GM21825 (cell line): Measurements from ENCODE around the gene ING2.
"Not testable (repeated sequence)": the region's sequence is repeated elsewhere in the genome, so short reads cannot be mapped to it uniquely, and the experiment has no call there.

Source experiments
- ATAC-seq: cut with Tn5 transposase; IDR thresholded peaks from one replicate; pipeline ENCODE4 v1.9.1; 2021; ENCODE audit warnings: mild to moderate bottlenecking, moderate library complexity; ENCODE audit not compliant: unreplicated experiment

The ING2 gene

DNA sequence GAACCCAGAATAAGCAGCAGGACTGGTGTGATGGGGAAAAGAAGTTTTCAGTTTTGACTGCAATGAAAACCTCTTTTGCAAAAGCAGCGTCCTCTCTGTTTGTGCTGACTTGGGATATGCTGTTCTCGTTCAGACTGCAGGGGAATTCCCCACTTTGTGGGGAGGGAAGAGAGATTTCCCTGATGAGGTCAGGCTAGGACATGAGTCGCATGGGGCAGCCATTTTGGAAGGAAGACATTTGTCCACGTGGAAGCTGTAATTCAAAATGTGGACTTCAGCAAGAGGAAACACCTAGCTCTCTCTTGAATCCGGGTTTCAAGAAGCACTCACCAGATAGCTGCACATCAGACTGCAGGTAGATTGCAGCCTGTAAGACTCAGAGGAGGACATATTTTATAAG lies 39.3 kb downstream of the ING2 start:
- ATAC-seq: no peak

- no peak for ATAC-seq
Measured at GRCh38 chr4:183546376-183546775, 41.5 kb downstream of the ING2 start.

DNA sequence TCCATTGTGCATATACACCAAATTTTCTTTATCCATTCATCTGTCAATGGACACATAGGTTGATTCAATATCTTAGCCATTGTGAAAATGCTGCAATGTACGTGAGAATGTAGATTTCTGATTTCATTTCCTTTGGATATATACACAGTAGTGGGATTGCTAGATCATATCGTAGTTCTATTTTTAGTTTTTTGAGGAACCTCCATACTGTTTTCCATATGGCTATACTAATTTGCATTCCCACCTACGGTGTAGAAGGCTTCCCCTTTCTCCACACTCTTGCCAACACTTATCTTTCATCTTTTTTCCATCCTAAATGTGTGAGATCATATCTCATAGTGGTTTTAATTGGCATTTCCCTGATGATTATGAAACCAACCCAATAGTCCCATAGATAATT lies 43.4 kb downstream of the ING2 start:
- no peak for ATAC-seq

DNA sequence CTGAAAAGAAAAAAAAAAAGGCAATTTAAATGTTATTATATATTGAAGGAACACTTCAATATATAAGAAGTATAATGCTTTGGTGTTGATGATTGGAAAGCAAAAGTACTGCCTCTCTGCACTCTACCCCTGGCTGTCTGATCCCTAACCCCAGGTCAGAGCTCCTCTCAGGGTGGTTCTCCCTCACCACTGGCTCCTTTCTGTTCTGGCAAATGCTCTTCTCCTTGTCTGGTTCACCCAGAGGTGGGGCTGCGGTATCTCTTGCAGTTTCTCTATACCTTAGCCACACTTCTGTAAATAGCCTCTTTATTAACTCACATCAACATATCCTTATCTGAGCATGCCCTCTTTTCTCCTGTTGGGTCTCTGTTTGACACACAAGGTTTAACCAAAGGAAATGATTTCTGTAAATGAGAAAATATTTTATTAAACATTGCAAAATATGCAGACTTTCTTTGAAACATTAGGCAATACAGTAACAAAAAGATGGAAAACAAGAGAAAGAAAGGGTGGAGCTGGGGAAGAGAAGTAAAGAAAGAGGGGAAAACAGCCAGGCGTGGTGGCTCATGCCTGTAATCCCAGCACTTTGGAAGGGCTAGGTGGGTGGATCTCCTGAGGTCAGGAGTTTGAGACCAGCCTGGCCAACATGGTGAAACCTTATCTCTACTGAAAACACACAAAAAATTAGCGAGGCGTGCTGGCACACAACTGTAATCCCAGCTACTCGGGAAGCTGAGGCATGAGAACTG lies 45.7 kb downstream of the ING2 start:
- ATAC-seq: no peak

GRCh38 chr4:183552274-183553146 lies 47.7 kb downstream of the ING2 start:
- no peak for ATAC-seq

- not testable (repeated sequence) for ATAC-seq
Measured at GRCh38 chr4:183553147-183553478, 48.3 kb downstream of the ING2 start.

DNA sequence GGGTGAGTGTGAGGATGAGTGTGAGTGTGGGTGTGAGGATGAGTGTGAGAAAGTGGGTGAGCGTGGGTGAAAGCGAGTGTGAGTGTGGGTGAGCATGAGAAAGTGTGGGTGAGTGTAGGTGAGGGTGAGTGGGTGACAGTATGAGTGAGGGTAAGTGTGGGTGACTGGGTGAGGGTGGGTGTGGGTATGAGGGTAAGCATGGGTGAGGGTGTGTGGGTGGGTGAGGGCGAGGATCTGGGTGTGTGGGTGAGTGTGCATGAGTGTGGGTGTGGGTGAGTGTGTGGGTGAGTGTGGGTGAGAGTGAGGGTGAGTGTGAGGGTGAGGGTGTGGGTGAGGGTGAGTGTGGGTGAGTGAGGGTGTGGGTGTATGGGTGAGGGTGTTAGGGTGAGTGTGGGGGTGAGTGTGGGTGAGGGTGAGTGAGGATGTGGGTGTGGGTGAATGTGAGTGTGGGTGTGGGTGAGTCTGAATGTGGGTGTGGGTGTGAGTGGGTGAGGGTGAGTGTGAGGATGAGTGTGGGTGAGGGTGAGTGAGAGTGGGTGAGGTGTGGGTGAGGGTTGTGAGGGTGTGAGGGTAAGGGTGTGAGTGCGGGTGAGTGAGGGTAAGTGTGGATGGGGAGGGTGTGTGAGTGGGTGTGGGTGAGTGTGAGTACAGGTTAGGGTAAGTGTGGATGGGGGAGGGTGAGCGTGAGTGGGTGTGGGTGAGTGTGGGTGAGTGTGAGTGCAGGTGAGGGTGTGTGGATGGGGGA lies 48.9 kb downstream of the ING2 start:
- no peak for ATAC-seq

DNA sequence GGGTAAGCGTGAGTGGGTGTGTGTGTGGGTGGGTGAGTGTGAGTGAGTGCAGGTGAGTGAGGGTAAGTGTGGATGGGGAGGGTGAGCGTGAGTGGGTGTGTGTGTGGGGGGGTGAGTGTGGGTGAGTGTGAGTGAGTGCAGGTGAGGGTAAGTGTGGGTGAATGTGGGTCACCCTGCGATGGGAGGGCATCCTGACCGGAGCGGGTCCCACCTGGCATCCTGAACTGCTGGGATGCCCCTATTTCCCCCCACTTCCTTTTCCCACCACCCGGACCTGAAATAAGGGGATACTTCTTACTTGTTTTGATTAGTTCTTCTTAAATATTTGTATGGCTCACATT lies 49.5 kb downstream of the ING2 start:
- no peak for ATAC-seq

DNA sequence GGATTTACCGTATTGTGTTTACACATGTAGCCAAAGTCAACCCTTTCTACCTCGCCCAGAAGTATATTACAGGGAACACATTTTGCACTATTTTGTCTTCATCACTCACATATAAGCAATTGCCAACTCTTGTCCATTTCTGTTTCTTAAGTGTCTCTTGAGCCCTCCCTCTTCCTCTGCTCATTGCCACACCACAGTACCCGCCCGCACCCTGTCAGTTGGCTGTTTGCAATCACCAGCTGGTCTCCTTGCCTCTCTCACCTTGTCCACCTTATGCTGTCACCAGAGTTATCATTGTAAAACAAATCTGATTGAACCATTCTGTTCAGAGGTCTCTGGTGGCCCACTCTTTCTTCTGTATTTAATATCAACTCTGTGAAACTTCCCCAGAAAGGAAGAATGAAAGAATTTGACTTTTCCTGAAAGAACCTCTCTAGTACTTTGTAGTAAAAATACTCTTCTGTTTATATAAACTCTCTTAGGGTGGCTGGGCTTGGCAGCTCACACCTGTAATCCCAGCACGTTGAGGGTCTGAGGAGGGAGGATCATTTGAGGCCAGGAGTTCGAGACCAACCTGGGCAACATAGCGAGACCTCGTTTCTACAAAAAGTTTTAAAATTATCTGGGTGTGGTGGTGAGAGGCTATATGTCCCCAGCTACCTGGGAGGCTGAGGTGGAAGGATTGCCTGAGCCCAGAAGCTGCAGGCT lies 50.2 kb downstream of the ING2 start:
- ATAC-seq: no peak

DNA sequence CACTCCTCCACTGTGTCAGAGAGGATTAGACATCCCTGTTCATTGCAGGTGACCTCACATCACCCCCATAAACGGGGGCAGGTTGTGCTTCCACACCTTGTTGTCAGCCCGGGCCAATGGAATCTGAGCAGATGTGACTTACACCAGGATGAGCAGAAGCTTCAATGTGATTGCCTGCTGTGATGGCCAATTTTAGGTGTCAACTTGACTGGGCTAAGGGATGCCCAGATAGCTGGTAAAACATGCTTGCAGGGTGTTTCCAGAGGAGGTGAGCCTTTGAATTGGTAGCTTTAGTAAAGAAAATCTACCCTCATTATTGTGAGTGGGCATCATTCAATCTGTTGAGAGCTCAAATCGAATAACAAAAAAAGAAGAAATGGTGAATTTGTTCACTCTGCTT lies 52.1 kb downstream of the ING2 start:
- ATAC-seq: no peak

DNA sequence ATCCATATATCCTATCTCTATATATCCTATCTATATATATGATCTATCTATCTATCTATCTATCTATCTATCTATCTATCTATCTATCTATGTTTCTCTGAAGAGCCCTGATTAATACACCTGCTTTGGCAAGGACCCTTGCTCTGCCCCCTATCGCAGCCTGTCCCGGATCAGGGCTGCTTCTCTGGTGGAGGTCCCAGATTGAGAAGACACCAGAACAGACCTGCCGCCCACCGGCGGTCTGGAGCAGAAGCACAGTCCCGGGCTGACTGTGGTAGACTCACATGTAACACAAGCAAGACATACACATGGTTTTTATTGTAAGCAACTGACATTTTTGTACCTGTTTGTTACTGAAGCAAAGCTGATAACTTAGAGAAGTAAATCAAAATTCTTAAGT lies 52.8 kb downstream of the ING2 start:
- ATAC-seq: no peak

DNA sequence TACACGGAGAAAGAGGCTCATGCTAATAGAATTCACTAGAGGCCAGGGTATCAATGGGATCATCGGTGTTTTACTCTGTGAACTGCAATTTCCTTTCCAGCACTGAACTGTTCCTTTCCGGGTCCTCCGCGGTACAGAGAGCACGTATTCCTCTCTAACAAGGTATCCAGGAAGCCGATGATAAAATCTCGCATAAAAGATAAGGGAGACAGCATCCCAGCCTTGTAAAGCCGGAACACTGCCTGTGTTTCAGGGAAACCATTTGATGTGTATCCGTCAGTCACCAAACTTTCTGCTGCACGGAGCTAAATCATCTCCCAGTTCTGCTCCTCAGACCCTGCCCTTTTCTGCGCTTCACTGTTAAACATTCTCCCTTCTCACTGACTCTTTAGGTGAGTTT lies 54.0 kb downstream of the ING2 start:
- ATAC-seq: no peak

DNA sequence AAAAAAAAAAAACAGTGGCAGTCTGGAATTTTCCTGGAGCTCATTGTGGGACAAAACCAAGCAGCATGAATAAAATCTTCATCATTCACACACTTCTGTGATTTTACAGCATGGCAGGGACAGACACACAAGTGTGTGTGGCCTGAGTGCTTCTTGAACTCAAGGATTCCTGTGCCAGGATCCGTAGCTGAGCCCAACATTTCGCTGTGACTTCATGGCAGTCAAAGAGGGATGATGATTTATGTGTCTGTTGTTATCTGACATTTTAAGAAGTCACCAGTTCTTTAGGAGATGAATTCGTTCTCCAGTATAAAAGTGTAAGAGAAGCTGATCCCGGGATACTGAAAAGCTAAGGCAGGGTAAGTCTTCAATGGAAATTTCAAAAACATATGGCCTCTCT lies 57.0 kb downstream of the ING2 start:
- ATAC-seq: no peak
